Caco-2 (cell line): ENCODE data around the gene TBC1D8. TPM values are rescaled to one million over a fixed set of nuclear protein-coding genes. Genes with fewer than 3 reads are reported as not detected.

Experiments used
- BruUV-seq: library from RNA; stranded (reverse); fragments of 400-500 nt; replicated peaks from 2 replicates; lab custom pipeline; 2021; lab: Mats Ljungman, UMichigan
- CTCF ChIA-PET: fragments of 300-600 bp; sonication (Branson Sonifier 250); formaldehyde crosslinking; loops from one replicate; lab custom pipeline; 2022; ENCODE audit warnings: antibody characterized with exemption; lab: Charles Lee
- POLR2A ChIA-PET: fragments of 300-600 bp; sonication (Branson Sonifier 250); formaldehyde crosslinking; loops from one replicate; lab custom pipeline; 2022; ENCODE audit warnings: antibody characterized with exemption; lab: Charles Lee
- DNase-seq, 2 experiments: peaks; one replicate each; pipeline versions ENCODE4 v3.0.0 to v3.0.0-alpha.2; 2020 to 2022
- H3K27me3 ChIP-seq: replicated peaks from 2 replicates; pipeline ENCODE4 v1.6.0; 2011; ENCODE audit warnings: low read length; ENCODE audit not compliant: control insufficient read depth, insufficient read depth
- H3K36me3 ChIP-seq: 2 replicates; pipeline ENCODE4 v1.5.1; 2011; ENCODE audit warnings: low read length; ENCODE audit not compliant: control insufficient read depth, insufficient read depth
- H3K4me1 ChIP-seq: fragments of 250-450 bp; sonication (Bioruptor Pico); 2 replicates; pipeline ENCODE4 v1.5.1; 2020; ENCODE audit warnings: mild to moderate bottlenecking
- H3K4me3 ChIP-seq: 2 replicates; pipeline ENCODE4 v1.5.1; 2011; ENCODE audit warnings: low read depth, mild to moderate bottlenecking, control low read depth, low read length
- H3K9me3 ChIP-seq: fragments of 250-450 bp; sonication (Bioruptor Pico); 2 replicates; pipeline ENCODE4 v1.5.1; 2020; ENCODE audit warnings: mild to moderate bottlenecking, moderate library complexity
- H3K27ac Mint-ChIP-seq: one replicate; pipeline ENCODE4 v1.8.0; 2022; ENCODE audit warnings: mixed read lengths; ENCODE audit not compliant: unreplicated experiment
- H3K27me3 Mint-ChIP-seq: one replicate; pipeline ENCODE4 v1.8.0; 2022; ENCODE audit warnings: mixed read lengths; ENCODE audit not compliant: insufficient read depth, unreplicated experiment
- H3K36me3 Mint-ChIP-seq: one replicate; pipeline ENCODE4 v1.8.0; 2022; ENCODE audit warnings: mild to moderate bottlenecking, mixed read lengths; ENCODE audit not compliant: insufficient read depth, unreplicated experiment
- H3K4me1 Mint-ChIP-seq: one replicate; pipeline ENCODE4 v1.8.0; 2022; ENCODE audit warnings: low read depth, mixed read lengths; ENCODE audit not compliant: unreplicated experiment
- H3K4me3 Mint-ChIP-seq: one replicate; pipeline ENCODE4 v1.8.0; 2022; ENCODE audit warnings: mild to moderate bottlenecking, moderate library complexity, mixed read lengths; ENCODE audit not compliant: unreplicated experiment
- H3K9me3 Mint-ChIP-seq: one replicate; pipeline ENCODE4 v1.8.0; 2022; ENCODE audit warnings: mixed read lengths; ENCODE audit not compliant: unreplicated experiment
- intact Hi-C: fragments of 100-400 bp; cut with micrococcal nuclease; formaldehyde crosslinking; loops from one replicate; pipeline ENCODE4 v1.10.0; 2022; ENCODE audit not compliant: unreplicated experiment
- total RNA-seq: library from RNA; stranded (reverse); gene quantifications from 2 replicates; pipeline ENCODE4 v1.2.3, GENCODE V29; 2022
- TF ChIP-seq, protein P1 (sequence below), 2 experiments: fragments of 200-600 bp in 1 of 2; IDR thresholded peaks; 1 replicate in 1 of 2; 2 replicates in 1 of 2; pipeline versions ENCODE4 v1.5.1 to v1.8.0; 2011 to 2022; ENCODE audit warnings: antibody characterized with exemption in 1 of 2, control low read depth in 1 of 2, inconsistent platforms in 1 of 2, low read depth in 1 of 2, low read length in 1 of 2, mild to moderate bottlenecking in 1 of 2, moderate library complexity in 1 of 2; ENCODE audit not compliant: insufficient read depth in 1 of 2, severe bottlenecking in 1 of 2, unreplicated experiment in 1 of 2

Gene TBC1D8
- total RNA-seq, 1 experiment from 2014 or later, result 29.5 TPM

DNA sequence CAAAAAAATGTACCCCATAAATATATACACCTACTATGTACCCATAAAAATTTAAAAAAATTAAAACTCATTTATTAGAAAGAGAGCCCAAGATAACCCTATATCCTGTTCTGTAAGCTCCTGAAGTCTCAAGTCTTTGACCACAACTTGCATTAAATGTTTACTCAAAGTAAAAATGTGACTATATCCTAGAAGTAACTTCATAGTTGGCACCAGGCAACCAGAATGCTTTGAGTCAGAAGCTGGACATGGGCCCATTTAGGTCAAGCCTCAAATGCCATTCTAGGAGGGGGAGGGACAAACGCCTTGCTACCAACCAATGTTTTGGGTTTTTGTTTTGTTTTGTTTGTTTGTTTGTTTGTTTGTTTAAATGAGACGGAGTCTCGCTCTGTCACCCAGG, 9.3 kb upstream of the TBC1D8 start:
- no peak for DNase-seq
- POLR2A ChIA-PET, result no interaction called here
- TF ChIP-seq, protein P1, sequence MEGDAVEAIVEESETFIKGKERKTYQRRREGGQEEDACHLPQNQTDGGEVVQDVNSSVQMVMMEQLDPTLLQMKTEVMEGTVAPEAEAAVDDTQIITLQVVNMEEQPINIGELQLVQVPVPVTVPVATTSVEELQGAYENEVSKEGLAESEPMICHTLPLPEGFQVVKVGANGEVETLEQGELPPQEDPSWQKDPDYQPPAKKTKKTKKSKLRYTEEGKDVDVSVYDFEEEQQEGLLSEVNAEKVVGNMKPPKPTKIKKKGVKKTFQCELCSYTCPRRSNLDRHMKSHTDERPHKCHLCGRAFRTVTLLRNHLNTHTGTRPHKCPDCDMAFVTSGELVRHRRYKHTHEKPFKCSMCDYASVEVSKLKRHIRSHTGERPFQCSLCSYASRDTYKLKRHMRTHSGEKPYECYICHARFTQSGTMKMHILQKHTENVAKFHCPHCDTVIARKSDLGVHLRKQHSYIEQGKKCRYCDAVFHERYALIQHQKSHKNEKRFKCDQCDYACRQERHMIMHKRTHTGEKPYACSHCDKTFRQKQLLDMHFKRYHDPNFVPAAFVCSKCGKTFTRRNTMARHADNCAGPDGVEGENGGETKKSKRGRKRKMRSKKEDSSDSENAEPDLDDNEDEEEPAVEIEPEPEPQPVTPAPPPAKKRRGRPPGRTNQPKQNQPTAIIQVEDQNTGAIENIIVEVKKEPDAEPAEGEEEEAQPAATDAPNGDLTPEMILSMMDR (IDR thresholded peaks at IDR 0.05; ENCODE audit: insufficient read depth in 1 of 2, low read depth in 1 of 2, low read length in 1 of 2, severe bottlenecking in 1 of 2, unreplicated experiment in 1 of 2), result no peak
- BruUV-seq, result no TSS peak
- CTCF ChIA-PET, result interaction anchor here (0.7 kb wide), 1 partner anchor 159 kb away, joined by 3 read pairs; no protein-coding TSS in a partner anchor
- intact Hi-C loops, result no loop called here
- no peaks in the 10 kb centered on the region for H3K27me3 Mint-ChIP-seq
- no peak overlapping the region for H3K27ac Mint-ChIP-seq
- Histone ChIP-seq H3K36me3 (no peaks in the 10 kb centered on the region), H3K4me3 (no peak overlapping the region), H3K4me1 (no peaks in the 10 kb centered on the region), H3K27me3 (no peaks in the 10 kb centered on the region), H3K9me3 (no peaks in the 10 kb centered on the region)
- H3K4me1 Mint-ChIP-seq, result no peaks in the 10 kb centered on the region
- no peak overlapping the region for H3K4me3 Mint-ChIP-seq
- H3K36me3 Mint-ChIP-seq, result no peaks in the 10 kb centered on the region
- H3K9me3 Mint-ChIP-seq, result no peaks in the 10 kb centered on the region

DNA sequence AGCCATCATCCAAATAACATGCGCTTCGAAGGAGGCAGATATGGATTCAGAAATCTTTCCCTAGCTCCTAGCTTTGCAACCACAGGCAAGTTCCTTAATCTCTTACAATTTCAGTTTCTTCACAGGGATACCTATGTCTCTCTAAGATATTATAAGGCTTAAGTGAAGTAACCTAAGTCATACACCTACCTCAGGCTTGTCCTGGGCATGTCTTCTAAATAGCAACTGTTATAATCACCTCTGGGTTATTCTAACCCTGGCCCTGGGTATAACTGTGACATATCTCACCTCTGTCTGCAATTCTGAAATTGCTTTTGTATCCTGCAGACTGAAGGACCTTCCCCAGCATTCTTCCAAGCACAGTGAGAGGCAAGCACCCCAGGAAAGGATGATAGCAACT, 8.3 kb upstream of the TBC1D8 start:
- BruUV-seq, result no TSS peak
- ChIA-PET CTCF (no interaction called here), POLR2A (no interaction called here)
- H3K27me3 ChIP-seq, result no peaks in the 10 kb centered on the region
- Mint-ChIP-seq H3K27ac (no peak overlapping the region), H3K36me3 (no peaks in the 10 kb centered on the region), H3K4me3 (no peak overlapping the region), H3K9me3 (no peaks in the 10 kb centered on the region), H3K4me1 (no peaks in the 10 kb centered on the region), H3K27me3 (no peaks in the 10 kb centered on the region)
- no peaks in the 10 kb centered on the region for H3K36me3 ChIP-seq
- TF ChIP-seq, protein P1 (IDR thresholded peaks at IDR 0.05; ENCODE audit: insufficient read depth in 1 of 2, low read depth in 1 of 2, low read length in 1 of 2, severe bottlenecking in 1 of 2, unreplicated experiment in 1 of 2), result no peak
- intact Hi-C loops, result no loop called here
- no peak overlapping the region for H3K4me3 ChIP-seq
- H3K9me3 ChIP-seq, result no peaks in the 10 kb centered on the region
- H3K4me1 ChIP-seq, result no peaks in the 10 kb centered on the region
- no peak for DNase-seq

DNA sequence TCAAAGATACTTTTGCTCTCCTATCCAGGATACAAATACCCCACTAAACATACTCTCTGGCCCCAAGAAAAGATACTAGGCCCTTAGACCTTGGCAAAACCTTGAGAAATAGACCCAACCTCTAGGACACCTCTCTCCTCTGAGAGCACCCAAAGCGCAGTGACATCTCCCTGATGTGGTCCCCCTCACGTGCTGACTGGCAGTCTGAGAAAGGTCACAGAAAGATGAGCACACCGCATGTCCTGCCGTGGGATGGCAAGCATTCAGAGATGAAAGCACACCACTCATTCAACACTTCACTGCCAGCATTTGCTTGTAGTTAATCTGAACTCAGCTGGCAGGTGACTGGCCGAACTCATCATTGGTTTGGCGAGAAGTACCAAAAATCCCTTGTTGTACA, 6.1 kb upstream of the TBC1D8 start:
- no peak overlapping the region for H3K4me3 Mint-ChIP-seq

More for the DNA sequence above, 6.1 kb upstream of the TBC1D8 start:
- Mint-ChIP-seq H3K36me3 (no peaks in the 10 kb centered on the region), H3K27me3 (no peaks in the 10 kb centered on the region), H3K9me3 (no peaks in the 10 kb centered on the region), H3K27ac (no peak overlapping the region), H3K4me1 (peaks cover 9% of the 10 kb centered on the region)
- intact Hi-C loops, result no loop called here
- H3K4me1 ChIP-seq, result peaks cover 9% of the 10 kb centered on the region
- no peaks in the 10 kb centered on the region for H3K9me3 ChIP-seq
- TF ChIP-seq, protein P1 (IDR thresholded peaks at IDR 0.05; ENCODE audit: insufficient read depth in 1 of 2, low read depth in 1 of 2, low read length in 1 of 2, severe bottlenecking in 1 of 2, unreplicated experiment in 1 of 2), result no peak
- CTCF ChIA-PET, result no interaction called here
- no peak overlapping the region for H3K4me3 ChIP-seq
- H3K27me3 ChIP-seq, result no peaks in the 10 kb centered on the region
- BruUV-seq, result no TSS peak
- DNase-seq, result no peak
- POLR2A ChIA-PET, result no interaction called here
- H3K36me3 ChIP-seq, result no peaks in the 10 kb centered on the region
